Measurements from ENCODE around the gene BCS1L.

The BCS1L gene

DNA sequence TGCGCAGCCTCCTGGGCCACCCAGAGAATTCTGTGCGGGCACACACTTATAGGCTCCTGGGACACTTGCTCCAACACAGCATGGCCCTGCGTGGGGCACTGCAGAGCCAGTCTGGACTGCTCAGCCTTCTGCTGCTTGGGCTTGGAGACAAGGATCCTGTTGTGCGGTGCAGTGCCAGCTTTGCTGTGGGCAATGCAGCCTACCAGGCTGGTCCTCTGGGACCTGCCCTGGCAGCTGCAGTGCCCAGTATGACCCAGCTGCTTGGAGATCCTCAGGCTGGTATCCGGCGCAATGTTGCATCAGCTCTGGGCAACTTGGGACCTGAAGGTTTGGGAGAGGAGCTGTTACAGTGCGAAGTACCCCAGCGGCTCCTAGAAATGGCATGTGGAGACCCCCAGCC, 39.4 kb downstream of the BCS1L start:
- 96% methylated on average over 8 of the region's 8 CpGs for WGBS
- no peaks in the 10 kb centered on the region; the same call in 1 of the 2 replicates for H3K4me1 ChIP-seq (ENCODE audit: insufficient read depth, low read length)
- H3K27ac ChIP-seq (ENCODE audit: low read depth, low read length) = no peak overlapping the region
- no peak overlapping the region for H3K9ac ChIP-seq (ENCODE audit: low read depth, low read length)
- H3K27me3 ChIP-seq (ENCODE audit: insufficient read depth, low read length) = no peaks in the 10 kb centered on the region
- H3K9me3 ChIP-seq (ENCODE audit: insufficient read depth, low read depth, low read length) = no peaks in the 10 kb centered on the region
- H3K36me3 ChIP-seq (ENCODE audit: insufficient read depth, low read length) = peaks cover 64% of the 10 kb centered on the region
- H3K4me3 ChIP-seq (ENCODE audit: low read length) = no peak overlapping the region

DNA sequence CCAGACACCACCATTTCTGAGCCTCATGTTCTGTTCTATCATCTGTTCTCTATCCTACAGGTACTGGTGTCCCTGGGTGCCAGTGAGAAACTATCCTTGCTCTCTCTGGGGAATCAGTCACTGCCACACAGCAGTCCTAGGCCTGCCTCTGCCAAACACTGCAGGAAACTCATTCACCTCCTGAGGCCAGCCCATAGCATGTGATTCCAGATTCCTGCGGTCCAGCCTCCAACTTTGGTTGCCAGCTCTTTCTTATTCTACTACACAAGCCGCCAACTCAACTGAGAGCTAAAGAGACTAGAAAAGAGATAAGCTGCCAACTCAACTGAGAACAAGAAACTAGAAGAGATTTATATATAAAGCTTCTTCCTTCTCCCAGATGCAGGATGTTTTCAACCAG, 42.3 kb downstream of the BCS1L start:
- Histone ChIP-seq H3K27ac (ENCODE audit: low read depth, low read length) (no peak overlapping the region), H3K4me3 (ENCODE audit: low read length) (no peak overlapping the region)
- WGBS = 90% methylated on average over 1 of the region's 2 CpGs

DNA sequence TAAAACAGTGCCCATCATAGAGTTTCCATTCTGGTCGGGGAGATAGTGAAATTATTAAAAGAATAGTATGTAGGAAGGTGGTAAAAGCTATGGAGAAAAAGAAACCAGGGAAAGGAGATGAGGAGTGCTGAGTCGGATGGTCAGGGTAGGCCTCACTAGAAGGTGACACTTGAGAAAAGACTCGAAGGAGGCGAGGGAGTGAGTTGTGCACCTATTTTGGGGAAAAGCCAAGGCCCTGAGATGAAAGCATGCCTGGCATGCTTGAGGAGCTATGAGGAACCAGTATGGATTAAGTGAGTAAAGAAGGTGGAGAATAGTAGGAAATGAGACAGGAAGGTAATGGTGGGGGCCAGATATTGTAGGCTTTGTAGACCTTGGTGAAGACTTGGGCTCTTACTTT, 43.9 kb downstream of the BCS1L start:
- WGBS = 91% methylated on average over 4 of the region's 4 CpGs
- Histone ChIP-seq H3K4me1 (ENCODE audit: insufficient read depth, low read length) (no peaks in the 10 kb centered on the region), H3K4me3 (ENCODE audit: low read length) (no peak overlapping the region), H3K27me3 (ENCODE audit: insufficient read depth, low read length) (no peaks in the 10 kb centered on the region), H3K9me3 (ENCODE audit: insufficient read depth, low read depth, low read length) (no peaks in the 10 kb centered on the region), H3K36me3 (ENCODE audit: insufficient read depth, low read length) (peaks cover 28% of the 10 kb centered on the region), H3K9ac (ENCODE audit: low read depth, low read length) (no peak overlapping the region), H3K27ac (ENCODE audit: low read depth, low read length) (no peak overlapping the region)

More for the DNA sequence above, 42.3 kb downstream of the BCS1L start:
- H3K27me3 ChIP-seq (ENCODE audit: insufficient read depth, low read length) = no peaks in the 10 kb centered on the region
- peaks cover 44% of the 10 kb centered on the region for H3K36me3 ChIP-seq (ENCODE audit: insufficient read depth, low read length)
- H3K9me3 ChIP-seq (ENCODE audit: insufficient read depth, low read depth, low read length) = no peaks in the 10 kb centered on the region
- H3K9ac ChIP-seq (ENCODE audit: low read depth, low read length) = no peak overlapping the region
- H3K4me1 ChIP-seq (ENCODE audit: insufficient read depth, low read length) = no peaks in the 10 kb centered on the region

DNA sequence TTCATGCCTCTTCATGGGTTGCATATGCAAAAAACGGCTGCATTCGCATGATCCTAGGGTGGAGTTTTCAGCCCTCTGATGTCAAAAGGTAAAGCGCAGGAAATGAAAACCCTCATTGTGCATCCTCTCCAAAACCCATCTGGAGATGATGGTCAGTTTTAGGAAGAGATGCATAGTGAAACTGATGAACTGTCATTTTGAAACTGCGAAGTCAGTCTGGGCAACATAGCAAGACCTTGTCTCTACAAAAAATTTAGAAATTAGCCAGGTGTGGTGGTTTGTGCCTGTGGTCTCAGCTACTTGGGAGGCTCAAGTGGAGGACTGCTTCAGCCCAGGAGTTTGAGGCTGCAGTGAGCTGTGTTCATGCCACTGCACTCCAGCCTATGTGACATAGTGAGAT, 48.6 kb downstream of the BCS1L start:
- H3K4me3 ChIP-seq (ENCODE audit: low read length) = no peak overlapping the region
- no peak overlapping the region for H3K27ac ChIP-seq (ENCODE audit: low read depth, low read length)
- whole genome bisulfite sequencing = 94% methylated on average over 4 of the region's 4 CpGs
- no peaks in the 10 kb centered on the region for H3K27me3 ChIP-seq (ENCODE audit: insufficient read depth, low read length)
- H3K4me1 ChIP-seq (ENCODE audit: insufficient read depth, low read length) = no peaks in the 10 kb centered on the region
- no peak overlapping the region for H3K9ac ChIP-seq (ENCODE audit: low read depth, low read length)
- H3K36me3 ChIP-seq (ENCODE audit: insufficient read depth, low read length) = no peaks in the 10 kb centered on the region
- no peaks in the 10 kb centered on the region for H3K9me3 ChIP-seq (ENCODE audit: insufficient read depth, low read depth, low read length)

DNA sequence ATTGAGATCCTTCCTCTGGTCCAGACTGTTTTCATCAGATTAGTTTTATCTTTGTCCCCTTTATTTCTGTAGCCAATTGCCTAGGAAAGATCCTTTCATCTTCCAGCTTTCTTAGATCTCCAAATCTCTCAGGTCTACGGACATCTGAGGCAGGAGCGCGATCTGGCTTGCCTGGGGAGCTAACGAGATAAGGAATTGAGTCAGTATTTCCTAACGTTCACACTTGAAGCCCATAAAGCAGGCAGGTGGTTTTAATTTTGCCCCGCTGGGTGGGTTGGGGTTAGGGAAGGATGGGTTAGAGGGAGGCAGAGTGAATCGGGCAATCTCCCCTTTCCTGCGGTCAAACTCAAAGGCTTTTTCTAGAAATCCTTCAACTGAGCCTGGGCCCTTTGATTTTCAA, 50.4 kb downstream of the BCS1L start:
- no peak overlapping the region for H3K9ac ChIP-seq (ENCODE audit: low read depth, low read length)
- H3K9me3 ChIP-seq (ENCODE audit: insufficient read depth, low read depth, low read length) = no peaks in the 10 kb centered on the region
- WGBS = 86% methylated on average over 8 of the region's 8 CpGs

DNA sequence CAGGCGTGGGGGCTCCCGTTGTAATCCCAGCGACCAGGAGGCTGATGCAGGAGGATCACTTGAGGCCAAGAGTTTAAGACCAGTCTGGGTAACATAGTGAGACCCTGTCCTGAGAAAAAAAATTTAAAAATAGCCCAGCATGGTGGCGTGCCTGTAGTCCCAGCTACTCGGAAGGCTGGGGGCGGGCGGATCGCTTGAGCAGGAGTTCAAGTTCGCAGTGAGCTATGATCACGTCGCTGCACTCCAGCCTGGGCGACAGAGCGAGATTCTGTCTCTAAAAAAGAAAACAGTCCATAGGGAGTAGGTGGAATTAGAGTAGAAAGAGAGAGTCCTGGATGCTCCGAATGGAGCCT, 50.8 kb downstream of the BCS1L start:
- Histone ChIP-seq H3K36me3 (ENCODE audit: insufficient read depth, low read length) (peaks cover 9% of the 10 kb centered on the region; the same call in 1 of the 2 replicates), H3K4me3 (ENCODE audit: low read length) (peak overlapping the region; percentile 79), H3K9ac (ENCODE audit: low read depth, low read length) (no peak overlapping the region), H3K27me3 (ENCODE audit: insufficient read depth, low read length) (no peaks in the 10 kb centered on the region), H3K27ac (ENCODE audit: low read depth, low read length) (no peak overlapping the region), H3K4me1 (ENCODE audit: insufficient read depth, low read length) (no peaks in the 10 kb centered on the region), H3K9me3 (ENCODE audit: insufficient read depth, low read depth, low read length) (no peaks in the 10 kb centered on the region)
- WGBS = 62% methylated on average over 14 of the region's 14 CpGs

More for the DNA sequence above, 50.4 kb downstream of the BCS1L start:
- Histone ChIP-seq H3K27ac (ENCODE audit: low read depth, low read length) (no peak overlapping the region), H3K36me3 (ENCODE audit: insufficient read depth, low read length) (peaks cover 5% of the 10 kb centered on the region; the same call in 1 of the 2 replicates), H3K4me1 (ENCODE audit: insufficient read depth, low read length) (no peaks in the 10 kb centered on the region), H3K27me3 (ENCODE audit: insufficient read depth, low read length) (no peaks in the 10 kb centered on the region), H3K4me3 (ENCODE audit: low read length) (no peak overlapping the region; the same call in 1 of the 2 replicates)

DNA sequence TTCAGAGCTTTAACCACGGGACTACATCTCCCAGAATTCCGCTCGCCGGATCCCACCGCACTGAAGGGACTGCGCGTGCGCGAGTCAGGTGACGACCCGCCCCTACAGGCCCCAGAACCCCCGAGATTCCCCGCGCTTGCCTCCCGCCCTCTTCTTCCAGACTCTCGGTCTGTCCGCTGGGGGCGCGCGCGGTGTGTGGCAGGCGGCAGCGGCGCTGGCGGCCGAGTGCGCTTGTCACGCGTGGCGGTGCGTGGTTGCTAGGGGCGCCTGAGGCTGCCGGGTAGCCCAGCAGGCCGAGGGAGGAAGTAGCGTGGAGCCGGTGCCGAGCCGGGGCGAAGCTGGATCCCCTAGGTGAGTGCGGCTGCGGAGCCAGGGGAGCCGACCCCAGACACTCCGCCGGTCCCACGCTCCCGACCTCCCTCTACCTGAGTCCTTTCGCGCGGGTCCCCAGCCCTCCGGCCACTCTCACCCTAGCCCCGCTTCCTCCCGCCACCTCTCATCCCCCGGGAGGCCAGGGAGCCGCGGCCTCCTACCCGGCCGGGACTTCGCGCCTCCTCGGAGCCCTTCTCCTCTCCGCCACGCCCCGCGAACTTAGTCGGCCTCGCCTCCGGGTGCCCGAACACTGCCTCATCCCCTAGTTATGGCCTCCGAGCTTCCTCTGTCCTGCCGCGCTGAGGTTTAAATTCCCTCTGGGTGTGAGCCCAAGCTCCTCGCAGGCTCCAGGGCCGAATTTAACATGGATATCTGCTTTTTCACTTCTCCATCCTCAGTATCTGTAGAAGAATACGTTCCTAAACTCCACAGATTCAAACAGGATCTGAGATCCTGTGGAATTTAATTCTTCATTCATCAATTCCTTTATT, 51.4 kb downstream of the BCS1L start, which contains the start of gene TTLL4:
TTLL4 (plus strand) TSS at position 149 of the 863 bp plus-strand sequence. CDS start 26,842 bp downstream, outside the sequence.
- no peaks in the 10 kb centered on the region for H3K27me3 ChIP-seq (ENCODE audit: insufficient read depth, low read length)
- H3K27ac ChIP-seq (ENCODE audit: low read depth, low read length) = peak within 1 kb of the TSS; percentile 6; the same call in 1 of the 2 replicates
- under 1% methylated on average over 74 of the region's 74 CpGs for WGBS
- peaks cover 13% of the 10 kb centered on the region for H3K36me3 ChIP-seq (ENCODE audit: insufficient read depth, low read length)
- H3K9me3 ChIP-seq (ENCODE audit: insufficient read depth, low read depth, low read length) = no peaks in the 10 kb centered on the region
- peak within 1 kb of the TSS; percentile 90 for H3K9ac ChIP-seq (ENCODE audit: low read depth, low read length)
- H3K4me1 ChIP-seq (ENCODE audit: insufficient read depth, low read length) = no peaks in the 10 kb centered on the region
- peak within 1 kb of the TSS; percentile 79 for H3K4me3 ChIP-seq (ENCODE audit: low read length)

DNA sequence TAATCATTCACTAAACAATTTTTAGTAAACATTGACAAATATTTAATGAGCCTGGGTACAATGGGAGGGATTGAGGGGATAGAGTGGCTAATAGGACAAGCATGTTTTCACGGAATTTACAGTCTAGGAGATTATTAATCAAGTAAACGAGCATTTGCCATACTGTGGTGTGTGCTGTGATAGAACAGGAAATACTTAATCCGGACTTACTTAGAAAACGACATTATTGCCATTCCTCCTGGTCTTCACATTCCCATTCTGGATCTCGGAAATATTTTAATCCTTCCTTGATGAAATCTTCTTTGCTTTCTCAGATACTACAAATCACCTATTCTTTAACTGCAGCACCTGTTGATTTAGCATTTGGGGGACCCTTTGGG, 52.1 kb downstream of the BCS1L start:
- Histone ChIP-seq H3K9me3 (ENCODE audit: insufficient read depth, low read depth, low read length) (no peaks in the 10 kb centered on the region), H3K4me1 (ENCODE audit: insufficient read depth, low read length) (no peaks in the 10 kb centered on the region), H3K9ac (ENCODE audit: low read depth, low read length) (peak overlapping the region; percentile 90), H3K27me3 (ENCODE audit: insufficient read depth, low read length) (no peaks in the 10 kb centered on the region), H3K27ac (ENCODE audit: low read depth, low read length) (peak overlapping the region; percentile 6; the same call in 1 of the 2 replicates), H3K4me3 (ENCODE audit: low read length) (peak overlapping the region; percentile 79), H3K36me3 (ENCODE audit: insufficient read depth, low read length) (peaks cover 18% of the 10 kb centered on the region)
- 31% methylated on average over 5 of the region's 5 CpGs for WGBS

All from HUES64 (cell line).